H4 (cell line): Measurements from ENCODE around the gene ELOA. TPM values are rescaled to one million over a fixed set of nuclear protein-coding genes. Genes with fewer than 3 reads are reported as not detected.
"Not testable (repeated sequence)": the region's sequence is repeated elsewhere in the genome, so short reads cannot be mapped to it uniquely, and the experiment has no call there.

Source experiments
- DNase-seq: peaks from one replicate; pipeline ENCODE4 v3.0.0-alpha.2; 2015; ENCODE audit warnings: low spot score
- total RNA-seq: library from RNA; depleted of rRNA; stranded (reverse); fragments of >200 nt; shearing (Covaris generic); gene quantifications from 2 replicates; pipeline ENCODE4 v1.2.3, GENCODE V29; 2014; rRNA removed

The ELOA gene
- total RNA-seq, 1 experiment from 2014 or later: 38.3 TPM

GRCh38 chr1:23801338-23801748, 58.1 kb downstream of the ELOA start:
- no peak for DNase-seq

GRCh38 chr1:23801876-23802275, 58.6 kb downstream of the ELOA start:
- DNase-seq: no peak

- not testable (repeated sequence) for DNase-seq
Measured at GRCh38 chr1:23802809-23803342, 59.6 kb downstream of the ELOA start.

- DNase-seq: no peak
Measured at GRCh38 chr1:23803674-23804073, 60.4 kb downstream of the ELOA start.

- DNase-seq: no peak
Measured at GRCh38 chr1:23804183-23804835, 61.0 kb downstream of the ELOA start.

GRCh38 chr1:23805025-23805424, 61.8 kb downstream of the ELOA start:
- DNase-seq: no peak

- no peak for DNase-seq
Measured at GRCh38 chr1:23806280-23806679, 63.0 kb downstream of the ELOA start.

GRCh38 chr1:23807453-23807852, 64.2 kb downstream of the ELOA start:
- no peak for DNase-seq

GRCh38 chr1:23809751-23810171, 66.5 kb downstream of the ELOA start:
- peak; percentile 73 for DNase-seq

GRCh38 chr1:23810818-23811540, 67.7 kb downstream of the ELOA start:
- peak; percentile 51 for DNase-seq

Other genes starting within 250 kb of the ELOA start
- 4.4 and 5.2 TPM in 2 replicates for gene E2F2, start 212.2 kb upstream of the ELOA start, total RNA-seq
- gene ID3, start 184.0 kb upstream of the ELOA start, total RNA-seq: 543 and 586 TPM in 2 replicates
- gene RPL11, start 51.7 kb upstream of the ELOA start, total RNA-seq: 1,241 and 1,313 TPM in 2 replicates
- gene PITHD1, start 34.9 kb downstream of the ELOA start, total RNA-seq: 46.5 and 51.4 TPM in 2 replicates
- gene LYPLA2, start 47.7 kb downstream of the ELOA start, total RNA-seq: 35.4 and 36.2 TPM in 2 replicates
- gene GALE, start 57.3 kb downstream of the ELOA start, total RNA-seq: 128 and 142 TPM in 2 replicates
- 34.0 and 34.5 TPM in 2 replicates for gene HMGCL, start 82.0 kb downstream of the ELOA start, total RNA-seq
- gene FUCA1, start 124.8 kb downstream of the ELOA start, total RNA-seq: 75.9 and 90.5 TPM in 2 replicates
- gene CNR2, start 169.9 kb downstream of the ELOA start, total RNA-seq: not detected in 2 replicates
- 73.3 and 85.8 TPM in 2 replicates for gene PNRC2, start 216.4 kb downstream of the ELOA start, total RNA-seq
- 80.0 and 83.4 TPM in 2 replicates for gene SRSF10, start 236.9 kb downstream of the ELOA start, total RNA-seq